Spleen (tissue), 11 donors: ENCODE measurements around the gene ACP4. TPM values are rescaled to one million over a fixed set of nuclear protein-coding genes. Genes with fewer than 3 reads are reported as not detected.
A peak's percentile ranks its signal among the peaks of the same experiment; 100 is the strongest.

Experiments
- DNase-seq: peaks from one replicate; pipeline ENCODE4 v3.0.0-alpha.2; 2020
- H3K27ac ChIP-seq, 8 donors: fragments of 200-600 bp; sonication (generic) in 7 of 8; 1 replicate in 4 of 8; 2 replicates in 4 of 8; pipeline versions ENCODE4 v1.5.0 to v1.8.0; 2016 to 2021; ENCODE audit warnings: inconsistent platforms in 4 of 8, mild to moderate bottlenecking in 4 of 8, moderate library complexity in 1 of 8
- H3K27me3 ChIP-seq, 7 donors: fragments of 200-600 bp; sonication (generic) in 6 of 7; replicated peaks in 1 of 7; 1 replicate in 4 of 7; 2 replicates in 3 of 7; pipeline versions ENCODE4 v1.5.0 to v1.8.0; 2016 to 2021; ENCODE audit warnings: inconsistent platforms in 3 of 7, mild to moderate bottlenecking in 1 of 7
- H3K36me3 ChIP-seq, 6 donors: fragments of 200-600 bp; sonication (generic) in 5 of 6; 1 replicate in 4 of 6; 2 replicates in 2 of 6; pipeline versions ENCODE4 v1.5.0 to v1.8.0; 2016 to 2021; ENCODE audit warnings: inconsistent platforms in 2 of 6
- H3K4me1 ChIP-seq, 6 donors: fragments of 200-600 bp; sonication (generic) in 5 of 6; 1 replicate in 3 of 6; 2 replicates in 3 of 6; pipeline versions ENCODE4 v1.5.0 to v1.8.0; 2016 to 2021; ENCODE audit warnings: inconsistent platforms in 3 of 6
- H3K4me3 ChIP-seq, 8 donors: fragments of 200-600 bp; sonication (generic) in 7 of 8; 1 replicate in 4 of 8; 2 replicates in 4 of 8; pipeline versions ENCODE4 v1.5.0 to v1.8.0; 2016 to 2021; ENCODE audit warnings: inconsistent platforms in 4 of 8, mild to moderate bottlenecking in 4 of 8, moderate library complexity in 2 of 8
- H3K9me3 ChIP-seq, 8 donors: fragments of 200-600 bp; sonication (generic) in 7 of 8; 1 replicate in 4 of 8; 2 replicates in 4 of 8; pipeline versions ENCODE4 v1.5.0 to v1.8.0; 2016 to 2021; ENCODE audit warnings: inconsistent platforms in 4 of 8
- POLR2A ChIP-seq, 3 donors: fragments of 450-650 bp; IDR thresholded peaks; one replicate each; pipeline ENCODE4 v1.5.1; 2017; ENCODE audit warnings: antibody characterized with exemption in 3 of 3, mild to moderate bottlenecking in 1 of 3
- POLR2AphosphoS5 ChIP-seq, 3 donors: sonication (generic); formaldehyde crosslinking; IDR thresholded peaks; one replicate each; pipeline ENCODE4 v1.5.1; 2017; ENCODE audit warnings: antibody characterized with exemption in 3 of 3
- WGBS, 5 donors: extraction: QIAGEN DNeasy Blood & Tissue Kit in 3 of 5; methylation state at CpG; one replicate each; pipeline versions ENCODE4 v1.1.5 to v1.1.7; 2013 to 2018; 5-methylcytosine and 5-hydroxymethylcytosine counted together
- intact Hi-C: fragments of 100-400 bp; cut with DNase I; formaldehyde crosslinking; loops from one replicate; pipeline ENCODE4 v1.15.0; 2023; ENCODE audit warnings: low total_unique reads
- polyA plus RNA-seq, 3 donors: library from polyadenylated mRNA; stranded (reverse); fragments of 200-250 nt; gene quantifications; one replicate each; pipeline ENCODE4 v1.2.1, GENCODE V29; 2013
- total RNA-seq, 7 donors: library from RNA; depleted of rRNA in 3 of 7; stranded (reverse); fragments of >200 nt in 3 of 7; fragmentation: NEBNext Ultra II Directional in 4 of 7; extraction: Animal tissue kit (Norgen Biotek cat#: 25700) in 4 of 7; gene quantifications; one replicate each; pipeline versions ENCODE4 v1.1.0 to v1.2.1, GENCODE V29; 2016 to 2021
- TF ChIP-seq, protein P1 (sequence below), 11 experiments: fragments of 200-600 bp in 7 of 11; fragments of 450-650 bp in 4 of 11; sonication (generic) in 4 of 11; IDR thresholded peaks in 8 of 11; conservative IDR thresholded peaks in 3 of 11; 1 replicate in 7 of 11; 2 replicates in 4 of 11; pipeline versions ENCODE4 v1.4.0 to v1.8.0; 2016 to 2021; ENCODE audit warnings: antibody characterized with exemption in 11 of 11, inconsistent platforms in 4 of 11, mild to moderate bottlenecking in 1 of 11
- donor health status: healthy with polysubstance abuse.
- donor health status: DM: no; HTN: no; CAD: no; lungs with moderate emphysema.
- donor health status: DM: no; HTN: no; CAD: no.
- donor health status: Bipolar disorder and iron deficiency.
- donor health status: healthy.
- donor health status: DM: no; HTN: no; CAD: no.
- donor health status: DM: yes; HTN: yes; CAD: no.

The ACP4 gene
- total and polyA plus RNA-seq, 10 donors: not detected

GRCh38 chr19:50784710-50785109, 5.5 kb upstream of the ACP4 start:
- Histone ChIP-seq H3K36me3 (no peaks in the 10 kb centered on the region), H3K4me1 (peaks cover 2 to 8% (median 5%) of the 10 kb centered on the region in 6 donors), H3K4me3 (no peak overlapping the region), H3K27me3 (peaks cover 3 to 38% (median 13%) of the 10 kb centered on the region in 7 donors), H3K9me3 (no peaks in the 10 kb centered on the region), H3K27ac (no peak overlapping the region)
- TF ChIP-seq POLR2AphosphoS5 (IDR thresholded peaks at IDR 0.05) (no peak), POLR2A (IDR thresholded peaks at IDR 0.05) (no peak)
- TF ChIP-seq, protein P1, sequence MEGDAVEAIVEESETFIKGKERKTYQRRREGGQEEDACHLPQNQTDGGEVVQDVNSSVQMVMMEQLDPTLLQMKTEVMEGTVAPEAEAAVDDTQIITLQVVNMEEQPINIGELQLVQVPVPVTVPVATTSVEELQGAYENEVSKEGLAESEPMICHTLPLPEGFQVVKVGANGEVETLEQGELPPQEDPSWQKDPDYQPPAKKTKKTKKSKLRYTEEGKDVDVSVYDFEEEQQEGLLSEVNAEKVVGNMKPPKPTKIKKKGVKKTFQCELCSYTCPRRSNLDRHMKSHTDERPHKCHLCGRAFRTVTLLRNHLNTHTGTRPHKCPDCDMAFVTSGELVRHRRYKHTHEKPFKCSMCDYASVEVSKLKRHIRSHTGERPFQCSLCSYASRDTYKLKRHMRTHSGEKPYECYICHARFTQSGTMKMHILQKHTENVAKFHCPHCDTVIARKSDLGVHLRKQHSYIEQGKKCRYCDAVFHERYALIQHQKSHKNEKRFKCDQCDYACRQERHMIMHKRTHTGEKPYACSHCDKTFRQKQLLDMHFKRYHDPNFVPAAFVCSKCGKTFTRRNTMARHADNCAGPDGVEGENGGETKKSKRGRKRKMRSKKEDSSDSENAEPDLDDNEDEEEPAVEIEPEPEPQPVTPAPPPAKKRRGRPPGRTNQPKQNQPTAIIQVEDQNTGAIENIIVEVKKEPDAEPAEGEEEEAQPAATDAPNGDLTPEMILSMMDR (IDR thresholded peaks at IDR 0.05 in 8 of 11, conservative IDR thresholded peaks at IDR 0.05 in 3 of 11): no peak
- 92 to 96% (median 93%) methylated on average over 3 of the region's 3 CpGs for WGBS, 5 donors
- intact Hi-C loops: loop anchor here (5.0 kb wide), 1 partner anchor 427 kb away; no protein-coding TSS in a partner anchor
- DNase-seq: no peak

- intact Hi-C loops: no loop called here
- H3K4me1 ChIP-seq: peaks cover 2 to 8% (median 5%) of the 10 kb centered on the region in 6 donors
- H3K27ac ChIP-seq: no peak overlapping the region
- H3K36me3 ChIP-seq: no peaks in the 10 kb centered on the region
- DNase-seq: no peak
- no peaks in the 10 kb centered on the region for H3K9me3 ChIP-seq
- H3K27me3 ChIP-seq: peaks cover 0 to 31% (median 7%) of the 10 kb centered on the region in 7 donors
- H3K4me3 ChIP-seq: no peak overlapping the region
- 80 to 92% (median 89%) methylated on average over 12 of the region's 12 CpGs for WGBS, 5 donors
- TF ChIP-seq, protein P1 (IDR thresholded peaks at IDR 0.05 in 8 of 11, conservative IDR thresholded peaks at IDR 0.05 in 3 of 11): no peak
- TF ChIP-seq POLR2AphosphoS5 (IDR thresholded peaks at IDR 0.05): no peak
- TF ChIP-seq POLR2A (IDR thresholded peaks at IDR 0.05): no peak
Observed at GRCh38 chr19:50785329-50785728, 4.9 kb upstream of the ACP4 start.

- Histone ChIP-seq H3K4me1 (peaks cover 0 to 10% (median 0%) of the 10 kb centered on the region in 6 donors), H3K4me3 (no peak overlapping the region), H3K27me3 (peaks cover 0 to 5% (median 0%) of the 10 kb centered on the region in 7 donors), H3K9me3 (no peaks in the 10 kb centered on the region), H3K27ac (no peak overlapping the region), H3K36me3 (peaks cover 0 to 11% (median 0%) of the 10 kb centered on the region in 6 donors)
- TF ChIP-seq POLR2A (IDR thresholded peaks at IDR 0.05) (no peak), POLR2AphosphoS5 (IDR thresholded peaks at IDR 0.05) (no peak)
- TF ChIP-seq, protein P1 (IDR thresholded peaks at IDR 0.05 in 8 of 11, conservative IDR thresholded peaks at IDR 0.05 in 3 of 11): no peak
- WGBS, 5 donors: 89 to 92% (median 90%) methylated on average over 6 of the region's 6 CpGs
- intact Hi-C loops: no loop called here
- no peak for DNase-seq
Observed at GRCh38 chr19:50790922-50791467, 780 bp downstream of the ACP4 start.

DNA sequence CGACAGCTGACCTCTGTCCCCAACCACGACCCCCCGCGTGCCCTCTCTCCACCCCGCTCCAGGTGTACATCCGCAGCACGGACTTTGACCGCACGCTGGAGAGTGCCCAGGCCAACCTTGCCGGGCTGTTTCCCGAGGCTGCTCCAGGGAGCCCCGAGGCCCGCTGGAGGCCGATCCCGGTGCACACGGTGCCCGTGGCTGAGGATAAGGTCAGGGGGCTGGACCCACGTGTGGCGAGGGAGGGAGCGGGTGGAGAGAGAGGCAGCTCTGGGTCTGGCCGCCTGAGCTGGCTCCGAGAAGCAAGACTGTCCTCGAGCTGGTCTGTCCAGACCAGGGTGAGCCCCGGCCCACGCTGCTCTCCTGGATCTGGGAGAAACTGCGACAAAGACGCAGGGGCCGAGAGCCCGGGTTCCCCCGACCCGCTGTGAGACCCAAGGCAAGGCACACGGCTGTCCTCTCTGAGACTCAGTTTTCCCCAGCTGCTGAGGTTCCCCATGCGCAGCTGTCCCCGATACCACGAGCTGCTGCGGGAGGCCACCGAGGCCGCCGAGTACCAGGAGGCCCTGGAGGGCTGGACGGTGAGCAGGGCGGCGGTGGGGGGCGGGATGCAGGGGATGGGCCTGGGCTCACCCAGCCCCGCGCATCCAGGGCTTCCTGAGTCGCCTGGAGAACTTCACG, 1.5 kb downstream of the ACP4 start:
- WGBS, 5 donors: 82 to 91% (median 86%) methylated on average over 29 to 47 of the region's 47 CpGs
- Histone ChIP-seq H3K4me1 (peaks cover 0 to 10% (median 0%) of the 10 kb centered on the region in 6 donors), H3K27ac (no peak overlapping the region), H3K27me3 (peaks cover 0 to 5% (median 0%) of the 10 kb centered on the region in 7 donors), H3K9me3 (no peaks in the 10 kb centered on the region), H3K4me3 (no peak overlapping the region), H3K36me3 (peaks cover 0 to 18% (median 4%) of the 10 kb centered on the region in 6 donors)
- no peak for TF ChIP-seq POLR2A (IDR thresholded peaks at IDR 0.05)
- TF ChIP-seq, protein P1 (IDR thresholded peaks at IDR 0.05 in 8 of 11, conservative IDR thresholded peaks at IDR 0.05 in 3 of 11): no peak
- TF ChIP-seq POLR2AphosphoS5 (IDR thresholded peaks at IDR 0.05): peak in 2 of 3 donors; percentile 3 to 60
- no peak for DNase-seq
- intact Hi-C loops: no loop called here
